LHCN-M2 (cell line): Measurements from ENCODE around the gene PGLYRP4. TPM values are rescaled to one million over a fixed set of nuclear protein-coding genes. Genes with fewer than 3 reads are reported as not detected.

Source experiments
- DNase-seq: peaks from one replicate; pipeline ENCODE4 v3.0.0-alpha.2; 2012; ENCODE audit warnings: low read depth
- polyA plus RNA-seq: library from polyadenylated mRNA; unstranded; fragments of >200 nt; gene quantifications from one replicate; pipeline ENCODE4 v1.2.1, GENCODE V29; 2012; ENCODE audit warnings: missing spikeins
- total RNA-seq: library from RNA; depleted of rRNA; stranded (reverse); fragments of >200 nt; gene quantifications from 2 replicates; pipeline ENCODE4 v1.2.3, GENCODE V29; 2014; rRNA removed

Gene PGLYRP4, protein sequence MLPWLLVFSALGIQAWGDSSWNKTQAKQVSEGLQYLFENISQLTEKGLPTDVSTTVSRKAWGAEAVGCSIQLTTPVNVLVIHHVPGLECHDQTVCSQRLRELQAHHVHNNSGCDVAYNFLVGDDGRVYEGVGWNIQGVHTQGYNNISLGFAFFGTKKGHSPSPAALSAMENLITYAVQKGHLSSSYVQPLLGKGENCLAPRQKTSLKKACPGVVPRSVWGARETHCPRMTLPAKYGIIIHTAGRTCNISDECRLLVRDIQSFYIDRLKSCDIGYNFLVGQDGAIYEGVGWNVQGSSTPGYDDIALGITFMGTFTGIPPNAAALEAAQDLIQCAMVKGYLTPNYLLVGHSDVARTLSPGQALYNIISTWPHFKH
- total RNA-seq: not detected in 2 replicates
- polyA plus RNA-seq: not detected

DNA sequence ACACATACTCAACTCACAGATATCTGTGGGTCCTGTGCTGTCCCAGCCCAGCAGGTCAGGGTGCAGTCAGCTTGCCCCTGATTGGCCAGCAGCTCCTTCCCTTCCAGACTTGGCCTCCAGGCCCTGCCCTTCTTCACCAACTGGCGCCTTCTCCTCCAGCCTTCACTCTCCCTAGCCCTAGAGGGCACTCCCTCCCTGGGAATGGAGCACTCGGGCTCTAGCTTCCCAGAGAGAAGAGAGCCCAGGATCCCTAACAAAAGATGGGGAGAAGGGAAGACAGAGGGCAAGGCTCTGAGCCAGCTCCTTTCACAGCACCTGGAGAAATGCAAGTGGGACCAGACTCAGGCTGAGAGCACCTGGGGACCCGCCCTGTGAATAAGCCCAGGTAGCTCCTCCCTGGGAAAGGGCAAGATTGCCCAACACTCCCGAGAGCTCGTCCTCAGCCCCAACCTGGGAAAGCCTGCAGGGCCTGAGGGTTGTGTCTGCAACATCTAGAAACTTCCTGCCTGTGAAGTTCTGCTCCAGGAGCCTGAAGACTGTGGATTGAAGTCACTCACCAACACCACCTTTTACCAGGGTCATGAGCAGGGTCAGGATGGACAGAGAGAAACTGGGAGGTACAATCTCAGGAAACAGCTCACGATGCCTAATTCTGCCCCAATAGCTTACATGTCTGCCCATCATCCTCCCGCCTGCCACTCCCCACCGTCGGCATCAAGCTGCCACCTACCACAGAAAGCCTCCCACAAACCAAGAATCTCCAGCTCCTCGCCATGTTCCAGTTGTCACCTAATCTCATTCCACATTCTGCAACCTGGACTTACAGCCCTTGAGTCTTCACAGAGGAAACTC is at the start of gene PGLYRP4:
Gene PGLYRP4, minus strand, starts transcription at position 331 of the 852 bp plus-strand sequence. CDS start 909 bp downstream, outside the sequence.
- DNase-seq: no peak

DNA sequence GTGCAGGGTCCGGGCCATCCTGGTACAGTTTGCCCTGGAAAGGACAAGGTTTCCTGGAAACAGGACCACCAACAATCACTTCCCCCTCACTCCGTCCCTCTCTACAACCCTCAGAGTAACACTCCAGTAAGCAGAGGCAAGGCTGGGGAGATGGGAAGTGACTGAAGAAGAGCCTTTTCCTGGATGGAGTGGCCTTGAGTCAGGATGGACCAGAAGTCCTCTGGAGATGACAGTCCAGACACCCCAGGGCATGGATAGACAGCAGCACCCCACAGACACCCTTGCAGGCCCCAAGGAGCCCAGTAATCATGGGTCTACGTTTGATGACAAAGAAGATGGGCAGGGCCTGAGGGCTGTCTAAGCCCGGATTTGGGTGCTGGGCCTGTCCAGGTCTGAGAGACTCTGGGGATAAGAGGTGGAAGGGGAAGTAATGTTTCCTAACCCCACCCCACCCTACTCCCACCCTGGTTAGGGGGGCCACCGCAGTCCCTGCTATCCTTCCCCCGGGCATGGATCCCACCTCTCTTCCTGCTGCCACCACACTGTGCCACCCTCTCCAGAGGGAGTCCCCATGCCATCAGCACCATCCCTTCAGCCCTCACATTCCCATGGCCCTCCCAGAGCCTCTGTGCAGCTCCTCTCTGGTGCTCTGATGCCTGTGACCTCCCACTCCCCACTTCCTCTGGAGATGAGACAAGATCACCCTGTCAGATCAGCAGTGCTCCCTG is 49.4 kb upstream of the PGLYRP4 start:
- DNase-seq: no peak

DNA sequence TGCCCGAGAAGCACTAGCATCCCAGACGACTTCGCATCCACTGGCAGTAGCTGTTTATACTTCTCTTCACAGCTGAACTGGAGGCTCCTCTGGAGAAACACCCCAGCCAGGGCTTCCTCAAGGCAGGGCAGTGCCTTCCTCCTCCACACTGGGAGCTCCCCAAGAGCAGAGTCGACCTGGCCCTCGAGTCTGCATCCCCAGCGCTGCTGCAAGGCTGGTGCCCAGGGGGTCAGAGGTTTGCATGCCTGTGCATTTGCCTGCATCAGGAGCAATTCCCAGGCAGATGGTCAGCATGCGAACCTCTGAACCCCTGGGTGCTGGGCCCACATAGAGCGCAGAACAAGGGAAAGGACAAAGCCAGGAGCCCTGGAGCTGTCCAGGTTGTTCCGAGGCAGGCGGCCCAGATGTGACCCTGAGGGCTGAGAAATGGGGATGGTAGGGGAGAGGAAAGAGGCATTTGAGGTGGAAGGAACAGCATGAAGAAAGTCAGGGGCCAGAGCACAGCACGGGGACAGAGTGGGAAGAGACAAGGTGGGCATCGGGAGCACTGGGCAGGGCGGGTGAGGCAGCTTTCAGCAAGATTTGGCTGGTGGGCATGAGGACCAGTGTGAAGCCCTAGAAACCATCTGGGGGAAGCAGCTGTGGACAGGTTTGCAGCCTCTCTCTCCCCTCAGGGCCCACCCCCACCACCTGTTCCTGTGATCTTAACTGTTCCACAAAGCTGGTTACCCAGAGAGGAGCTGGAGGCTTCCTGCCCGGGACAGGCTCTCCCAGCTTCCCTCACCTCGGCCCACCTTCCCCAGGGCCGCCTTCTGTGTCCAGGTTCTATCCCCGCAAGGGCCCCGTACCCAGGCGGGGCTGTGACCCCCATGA is 48.6 kb upstream of the PGLYRP4 start:
- DNase-seq: no peak

DNA sequence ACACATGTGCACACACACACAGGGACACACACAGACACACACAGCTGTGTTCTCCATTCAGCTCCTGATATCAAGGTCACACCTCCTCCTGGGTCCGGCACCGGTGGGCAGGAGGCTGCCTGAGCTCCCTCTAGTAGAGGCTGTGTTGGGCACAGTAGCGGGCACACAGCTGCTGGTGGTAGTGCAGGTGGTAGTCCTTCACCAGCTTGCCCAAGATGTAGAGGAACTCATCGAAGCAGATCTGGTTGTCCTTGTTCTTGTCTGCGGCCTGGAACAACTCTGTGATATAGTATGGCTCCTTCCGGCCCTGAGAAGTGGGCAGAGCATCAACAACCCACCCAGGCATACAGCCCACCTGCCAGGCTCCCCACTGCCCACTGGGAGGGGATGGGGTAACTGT is 47.8 kb upstream of the PGLYRP4 start:
- DNase-seq: no peak

DNA sequence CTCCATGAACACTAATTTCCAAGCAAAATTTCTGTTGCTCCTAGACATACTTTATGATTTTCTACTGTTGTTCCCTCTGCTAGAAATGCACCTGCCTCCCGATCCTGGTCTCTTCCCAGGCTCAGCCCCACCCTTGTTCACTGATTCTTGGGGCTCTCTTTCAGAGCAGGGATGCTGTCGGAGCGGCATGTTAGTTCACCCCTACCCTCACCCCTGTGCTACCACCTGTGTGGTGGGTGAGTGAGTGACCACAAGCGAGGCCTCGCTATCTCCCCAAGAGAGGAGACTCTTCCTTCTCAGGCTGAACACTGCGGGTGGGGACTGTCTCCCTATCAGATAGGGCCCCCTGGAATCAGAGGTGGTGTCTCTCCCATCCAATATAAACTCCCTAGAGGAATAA is 47.1 kb upstream of the PGLYRP4 start:
- DNase-seq: no peak

DNA sequence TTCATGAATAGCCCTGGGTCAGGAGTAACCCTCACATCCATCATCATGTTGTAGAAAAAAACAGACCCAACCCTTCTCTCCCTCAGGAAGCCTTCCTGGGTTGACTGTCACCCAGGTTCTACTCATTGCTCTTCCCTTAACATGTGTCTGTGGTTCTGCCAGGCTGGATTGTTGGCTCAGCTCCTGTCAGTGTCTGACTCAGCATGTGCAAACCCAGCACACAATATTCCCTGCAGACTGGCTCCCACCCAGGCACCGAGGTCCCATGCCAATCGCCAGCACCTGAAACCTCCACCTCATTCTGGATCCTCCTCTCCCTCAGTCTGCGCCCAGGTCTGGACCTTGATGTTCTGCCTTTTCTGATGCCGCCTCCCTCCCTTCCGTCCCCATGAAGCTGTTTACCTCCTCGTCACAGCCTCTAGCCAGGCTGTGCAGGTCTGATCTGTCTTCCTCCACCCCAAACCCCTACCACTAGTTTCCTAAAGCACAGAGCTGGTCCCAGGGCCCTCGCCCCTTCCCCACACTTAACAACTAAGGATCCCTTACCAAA is 46.6 kb upstream of the PGLYRP4 start:
- no peak for DNase-seq

DNA sequence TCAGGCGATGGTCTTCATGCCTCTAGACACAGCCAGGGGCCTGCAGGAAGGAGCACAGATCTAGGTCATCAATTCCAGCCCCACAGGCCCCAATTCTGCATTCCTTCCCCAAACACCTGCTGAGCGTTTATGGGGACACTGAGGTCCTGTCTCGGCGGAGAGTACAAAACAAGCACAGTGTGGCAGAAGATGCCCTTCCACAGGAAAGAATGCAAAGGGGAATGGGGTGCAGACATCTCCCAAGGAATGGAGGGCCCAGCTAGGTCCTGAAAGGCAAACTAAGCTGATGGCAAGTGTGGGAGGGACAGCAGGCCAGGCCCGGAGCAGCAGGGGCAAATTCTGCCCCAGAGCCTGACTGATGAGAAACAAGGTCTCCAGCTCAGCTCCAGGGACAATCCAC is 45.8 kb upstream of the PGLYRP4 start:
- DNase-seq: no peak

DNA sequence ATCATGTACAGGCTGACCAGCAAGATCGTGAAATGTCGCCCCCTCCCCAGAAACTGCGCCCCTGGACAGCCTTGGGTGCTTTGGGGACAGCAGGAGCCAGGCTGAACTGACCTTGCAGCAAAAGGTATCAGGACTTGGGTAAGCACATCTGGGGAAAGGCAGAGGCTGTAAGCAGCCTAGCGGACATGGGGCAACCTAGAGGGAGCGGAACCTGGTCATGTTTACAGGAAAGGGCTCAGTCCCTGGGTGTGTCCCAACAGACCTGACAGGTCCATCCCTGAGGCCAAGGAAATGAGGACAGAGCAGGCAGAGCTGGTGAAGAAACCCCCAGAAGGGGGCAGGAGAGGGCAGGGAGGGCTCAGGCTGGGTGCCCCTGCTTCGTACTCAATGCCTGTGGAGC is 45.3 kb upstream of the PGLYRP4 start:
- DNase-seq: no peak

DNA sequence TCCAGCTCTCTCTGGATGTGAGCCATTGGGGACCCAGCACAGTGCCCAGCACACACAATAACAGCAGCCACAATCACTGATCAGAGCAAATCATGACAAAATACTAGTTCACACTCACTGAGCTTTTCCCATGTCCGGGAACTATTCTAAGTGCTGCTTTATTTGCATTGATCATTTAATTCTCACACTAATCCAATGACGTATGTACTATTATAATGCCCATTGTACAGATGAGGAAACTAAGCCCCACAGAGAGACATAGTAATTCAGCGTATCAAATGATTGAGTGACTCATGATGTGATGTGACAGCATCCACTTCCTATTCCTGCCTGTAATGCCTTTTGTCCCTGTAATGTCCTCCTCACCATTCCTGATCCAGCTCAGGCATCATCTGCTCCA is 44.2 kb upstream of the PGLYRP4 start:
- no peak for DNase-seq

DNA sequence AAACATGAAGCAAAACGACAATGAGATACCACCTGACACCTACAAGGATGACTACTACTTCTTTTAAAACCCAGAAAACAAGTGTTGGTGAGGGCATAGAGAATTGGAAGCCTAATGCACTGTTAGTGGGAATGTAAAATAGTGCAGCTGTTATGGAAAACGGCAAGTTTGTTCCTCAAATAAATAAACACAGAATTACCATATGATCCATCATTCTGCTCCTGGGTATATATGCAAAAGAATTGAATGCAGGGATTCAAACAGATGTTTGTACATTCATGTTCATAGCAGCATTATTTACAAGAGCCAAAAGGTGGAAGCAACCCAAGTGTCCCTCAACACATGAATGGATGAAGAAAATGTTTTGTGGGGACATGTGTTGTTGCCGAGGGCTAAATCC is 43.6 kb upstream of the PGLYRP4 start:
- no peak for DNase-seq

DNA sequence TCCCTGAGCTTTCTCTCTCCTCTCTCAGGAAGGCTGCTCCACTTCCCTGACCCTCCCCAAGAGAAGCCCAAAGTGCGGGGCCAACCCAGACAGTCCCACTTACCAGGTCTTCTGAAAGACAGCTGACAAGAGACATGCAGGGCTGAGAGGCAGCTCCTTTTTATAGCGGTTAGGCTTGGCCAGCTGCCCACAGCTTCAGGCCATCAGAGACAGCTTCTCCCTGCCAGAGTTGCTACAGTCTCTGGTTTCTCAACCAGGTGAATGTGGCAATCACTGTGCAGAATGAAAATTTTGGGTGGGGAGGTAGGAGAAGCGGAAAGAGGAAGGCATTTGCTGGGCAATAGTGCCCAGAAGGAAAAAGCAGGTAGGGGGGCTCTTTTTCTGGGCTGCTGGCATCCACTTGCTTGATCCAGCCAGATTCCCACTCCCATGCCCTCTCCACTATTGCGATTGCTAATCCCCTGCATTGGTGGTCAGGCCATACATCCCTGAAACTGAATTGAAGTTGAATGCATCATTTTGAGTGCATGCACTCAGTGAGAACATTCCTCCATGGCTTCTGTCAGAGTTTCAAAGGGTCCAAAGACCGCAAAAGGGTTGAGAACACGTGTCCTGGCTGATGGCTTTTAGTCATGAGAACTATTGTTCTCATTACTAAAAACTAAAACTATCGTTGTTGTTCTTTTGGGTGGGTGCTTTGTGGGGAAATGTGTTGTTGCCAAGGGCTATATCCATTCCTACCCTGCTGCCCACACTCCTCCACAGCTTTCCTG is 42.5 kb upstream of the PGLYRP4 start, which contains the start of gene S100A8:
Gene S100A8, minus strand, starts transcription at position 136 of the 773 bp plus-strand sequence. CDS start 538 bp downstream, outside the sequence.
- no peak for DNase-seq

DNA sequence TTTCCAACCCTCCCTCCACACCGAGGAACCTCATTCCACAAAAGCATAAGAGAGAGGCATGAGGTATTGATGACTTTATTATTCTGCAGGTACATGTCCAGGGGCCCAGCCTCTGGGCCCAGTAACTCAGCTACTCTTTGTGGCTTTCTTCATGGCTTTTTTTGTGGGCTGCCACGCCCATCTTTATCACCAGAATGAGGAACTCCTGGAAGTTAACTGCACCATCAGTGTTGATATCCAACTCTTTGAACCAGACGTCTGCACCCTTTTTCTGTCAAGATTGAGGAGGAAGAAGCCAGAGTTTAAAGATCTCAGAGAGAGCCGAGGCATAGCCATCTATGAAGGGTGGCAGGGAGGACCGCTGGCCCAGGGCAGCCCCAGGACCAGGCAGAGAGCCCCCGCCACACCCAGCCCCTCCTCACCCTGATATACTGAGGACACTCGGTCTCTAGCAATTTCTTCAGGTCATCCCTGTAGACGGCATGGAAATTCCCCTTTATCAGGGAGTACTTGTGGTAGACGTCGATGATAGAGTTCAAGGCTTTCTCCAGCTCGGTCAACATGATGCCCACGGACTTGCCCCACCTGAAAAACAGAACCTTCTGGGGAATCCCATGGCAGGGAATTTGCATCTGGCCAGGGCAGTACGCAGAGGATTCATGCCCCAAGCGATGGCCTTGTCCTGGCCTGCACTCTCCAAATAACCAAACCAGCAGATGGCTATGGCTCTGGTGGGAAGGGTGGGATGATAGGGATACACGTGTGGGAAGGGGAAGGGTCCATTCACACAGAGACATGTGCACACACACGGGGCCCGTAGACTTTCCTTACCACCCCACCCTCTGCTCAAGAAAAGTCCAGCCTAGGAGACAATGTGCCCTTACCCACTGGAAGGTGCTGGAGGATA is 41.6 kb upstream of the PGLYRP4 start:
- no peak for DNase-seq

DNA sequence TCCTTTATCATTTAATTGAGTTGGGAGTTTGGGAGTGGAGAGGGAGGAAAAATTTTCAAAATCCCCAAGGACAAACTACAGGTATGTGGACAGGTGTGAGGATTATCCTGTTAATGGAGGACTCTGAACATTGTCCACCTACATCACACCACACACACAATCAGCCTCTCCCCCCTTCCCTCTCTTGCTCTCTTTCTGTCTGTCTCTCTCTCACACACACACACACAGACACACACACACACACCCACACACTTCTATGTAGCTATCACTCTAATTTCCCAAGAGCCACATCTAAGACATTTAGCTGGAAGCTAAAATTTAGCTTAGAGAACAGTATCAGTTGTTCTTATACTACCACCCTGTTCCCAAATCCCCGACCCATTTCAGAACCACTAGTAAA is 40.8 kb upstream of the PGLYRP4 start:
- no peak for DNase-seq

DNA sequence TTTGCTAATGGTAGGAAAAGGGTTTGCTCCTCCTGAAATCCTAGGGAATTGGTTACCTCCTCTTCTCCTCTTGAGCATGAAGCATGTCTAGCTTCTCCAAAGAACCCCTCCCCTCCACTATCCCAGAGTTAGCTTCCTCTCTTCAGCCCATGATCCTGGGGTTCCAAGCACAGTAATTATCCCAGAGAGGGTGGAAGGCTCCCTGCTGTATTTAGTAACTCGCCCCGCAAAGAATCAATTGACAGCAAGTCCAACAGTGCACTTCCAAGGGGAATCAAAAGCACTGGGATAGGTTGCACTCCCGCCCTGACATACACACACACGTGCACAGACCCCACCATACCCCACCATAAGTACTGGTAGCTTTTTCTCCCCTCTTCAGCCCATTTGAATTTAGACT is 39.1 kb upstream of the PGLYRP4 start:
- DNase-seq: no peak

DNA sequence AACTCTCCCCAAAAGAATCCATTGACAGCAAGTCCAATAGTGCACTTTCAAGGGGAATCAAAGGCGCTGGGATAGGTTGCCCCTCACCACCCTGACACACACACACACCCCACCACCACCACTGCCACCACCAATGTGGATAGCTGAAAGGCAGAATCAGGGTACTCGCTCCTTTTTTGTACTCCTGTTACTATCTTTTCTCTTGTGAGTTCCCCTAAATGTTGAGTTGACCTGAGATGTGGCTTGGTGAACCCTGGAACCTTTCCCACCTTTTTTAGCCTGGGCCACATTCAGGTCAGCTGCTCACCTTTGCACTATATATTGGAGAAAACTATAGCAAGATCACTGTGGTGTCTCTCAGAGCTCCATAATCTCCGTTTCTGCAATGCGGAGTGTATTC is 38.4 kb upstream of the PGLYRP4 start:
- DNase-seq: no peak

DNA sequence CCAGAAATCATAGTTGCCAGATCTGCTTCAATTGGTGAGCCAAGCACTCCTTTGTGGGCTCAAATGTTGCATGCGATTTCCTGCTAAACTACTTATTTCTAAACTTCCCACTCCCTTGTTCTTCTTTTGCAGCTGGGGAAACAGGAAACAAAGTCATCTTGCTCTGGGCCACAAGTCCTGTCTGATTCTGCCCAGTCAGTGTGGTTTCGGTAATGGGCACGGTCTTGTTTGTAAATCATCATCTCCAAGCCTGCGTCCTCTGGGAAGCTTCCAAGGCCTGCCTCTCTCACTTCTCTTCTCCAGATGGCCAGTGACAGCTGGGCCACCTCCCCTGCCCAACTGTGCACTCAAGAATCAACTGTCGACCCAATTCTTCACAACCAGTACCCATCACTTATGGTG is 37.9 kb upstream of the PGLYRP4 start:
- no peak for DNase-seq

DNA sequence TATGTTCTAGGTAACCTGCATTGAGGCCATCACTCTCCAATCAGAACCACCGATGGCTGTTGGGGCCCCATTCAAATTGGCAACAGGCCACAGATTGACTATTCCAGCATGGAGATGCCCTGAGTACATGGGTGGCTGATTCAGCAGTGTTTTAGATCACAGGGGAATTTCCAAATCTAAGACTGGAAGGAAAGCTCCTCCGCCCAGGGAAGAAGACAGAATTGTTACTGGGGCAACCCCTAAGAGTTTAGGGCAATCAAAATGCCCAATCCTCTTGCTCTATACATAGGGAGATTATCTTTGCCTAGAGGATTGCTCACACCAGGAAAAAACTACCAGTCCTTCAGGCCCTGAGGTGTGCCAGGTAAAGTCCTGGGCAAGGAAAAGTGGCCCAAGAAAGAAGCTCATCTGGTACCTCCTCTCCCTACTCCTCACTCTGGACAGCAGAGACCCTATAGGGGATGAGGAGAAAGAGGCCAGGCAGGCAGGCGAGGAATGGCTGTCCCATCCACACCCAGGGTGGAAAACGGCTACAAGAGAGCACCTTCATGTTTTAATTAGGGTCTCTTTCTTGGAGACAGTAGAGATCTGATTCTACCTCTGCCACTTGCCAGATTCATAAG is 36.4 kb upstream of the PGLYRP4 start:
- no peak for DNase-seq

DNA sequence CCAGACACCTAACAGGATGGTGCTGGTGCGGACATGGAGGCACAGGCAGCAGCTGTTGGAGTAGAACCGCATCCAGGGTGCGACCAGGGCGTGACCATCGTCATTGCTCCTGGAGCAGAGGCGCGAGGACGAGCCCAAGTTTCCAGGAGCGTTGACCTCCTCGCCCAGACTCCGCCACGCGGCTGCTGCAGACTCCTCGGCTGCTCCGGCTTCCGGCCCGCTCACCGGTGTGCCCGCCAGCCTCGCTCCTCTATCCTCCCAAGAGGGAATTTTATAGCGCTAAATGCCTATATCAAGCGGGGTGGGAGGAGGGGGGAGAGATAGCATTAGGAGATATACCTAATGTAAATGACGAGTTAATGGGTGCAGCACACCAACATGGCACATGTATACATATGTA is 32.1 kb upstream of the PGLYRP4 start:
- no peak for DNase-seq
